DND-41 (cell line): Measurements from ENCODE around the gene MEIS1.

Experiments used
- EZH2 ChIP-seq: IDR thresholded peaks from 3 replicates; pipeline ENCODE4 v1.6.1; 2012; ENCODE audit warnings: borderline replicate concordance, low read depth, mild to moderate bottlenecking, moderate library complexity, low read length, inconsistent platforms; ENCODE audit not compliant: severe bottlenecking
- TF ChIP-seq, protein P1 (sequence below): IDR thresholded peaks from 2 replicates; pipeline ENCODE4 v1.5.1; 2012; ENCODE audit warnings: borderline replicate concordance, low read length, moderate library complexity, mild to moderate bottlenecking; ENCODE audit not compliant: poor library complexity, severe bottlenecking; ENCODE audit errors: extremely low read depth

DNA sequence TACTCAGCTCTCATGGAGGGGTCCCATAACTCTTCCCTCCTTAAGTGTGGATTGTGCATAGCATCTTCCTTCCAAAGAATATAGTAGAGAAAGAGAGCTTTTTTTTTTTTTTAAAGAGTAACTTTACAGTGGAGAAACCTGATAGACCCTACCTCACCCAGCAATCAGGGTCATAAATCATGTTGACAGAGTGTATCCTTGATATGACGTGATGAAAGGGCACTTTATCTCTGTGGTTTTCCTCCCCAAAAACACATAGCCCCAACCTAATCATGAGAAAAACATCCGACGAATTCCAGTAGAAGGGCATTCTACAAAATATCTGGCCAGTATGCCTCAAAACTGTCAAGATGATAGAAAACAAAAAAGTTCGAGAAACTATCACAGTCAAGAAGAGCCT, 29.5 kb upstream of the MEIS1 start:
- TF ChIP-seq, protein P1, sequence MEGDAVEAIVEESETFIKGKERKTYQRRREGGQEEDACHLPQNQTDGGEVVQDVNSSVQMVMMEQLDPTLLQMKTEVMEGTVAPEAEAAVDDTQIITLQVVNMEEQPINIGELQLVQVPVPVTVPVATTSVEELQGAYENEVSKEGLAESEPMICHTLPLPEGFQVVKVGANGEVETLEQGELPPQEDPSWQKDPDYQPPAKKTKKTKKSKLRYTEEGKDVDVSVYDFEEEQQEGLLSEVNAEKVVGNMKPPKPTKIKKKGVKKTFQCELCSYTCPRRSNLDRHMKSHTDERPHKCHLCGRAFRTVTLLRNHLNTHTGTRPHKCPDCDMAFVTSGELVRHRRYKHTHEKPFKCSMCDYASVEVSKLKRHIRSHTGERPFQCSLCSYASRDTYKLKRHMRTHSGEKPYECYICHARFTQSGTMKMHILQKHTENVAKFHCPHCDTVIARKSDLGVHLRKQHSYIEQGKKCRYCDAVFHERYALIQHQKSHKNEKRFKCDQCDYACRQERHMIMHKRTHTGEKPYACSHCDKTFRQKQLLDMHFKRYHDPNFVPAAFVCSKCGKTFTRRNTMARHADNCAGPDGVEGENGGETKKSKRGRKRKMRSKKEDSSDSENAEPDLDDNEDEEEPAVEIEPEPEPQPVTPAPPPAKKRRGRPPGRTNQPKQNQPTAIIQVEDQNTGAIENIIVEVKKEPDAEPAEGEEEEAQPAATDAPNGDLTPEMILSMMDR: no peak
- TF ChIP-seq EZH2: no peak
